ENCODE results near the gene TBC1D7.

The TBC1D7 gene

GRCh38 chr6:13349811-13350506, 21.6 kb upstream of the TBC1D7 start:
- TF ChIP-seq POU2F2 (IDR thresholded peaks at IDR 0.05; ENCODE audit: low read depth, low read length) = no peak
- TF ChIP-seq SPI1 (IDR thresholded peaks at IDR 0.05; ENCODE audit: low read depth, low read length) = no peak
- no peak for TF ChIP-seq POLR2AphosphoS5 (IDR thresholded peaks at IDR 0.05; ENCODE audit: low read depth, low read length)
- no peak for TF ChIP-seq POLR2A (IDR thresholded peaks at IDR 0.05; ENCODE audit: low read depth, low read length)
- no peak for TF ChIP-seq PAX5 (IDR thresholded peaks at IDR 0.05; ENCODE audit: insufficient read depth, low read length, severe bottlenecking)
- TF ChIP-seq TAF1 (IDR thresholded peaks at IDR 0.05; ENCODE audit: low read depth, low read length) = no peak
- FAIRE-seq = no peak
- no peak for DNase-seq (ENCODE audit: insufficient read length, low spot score)

DNA sequence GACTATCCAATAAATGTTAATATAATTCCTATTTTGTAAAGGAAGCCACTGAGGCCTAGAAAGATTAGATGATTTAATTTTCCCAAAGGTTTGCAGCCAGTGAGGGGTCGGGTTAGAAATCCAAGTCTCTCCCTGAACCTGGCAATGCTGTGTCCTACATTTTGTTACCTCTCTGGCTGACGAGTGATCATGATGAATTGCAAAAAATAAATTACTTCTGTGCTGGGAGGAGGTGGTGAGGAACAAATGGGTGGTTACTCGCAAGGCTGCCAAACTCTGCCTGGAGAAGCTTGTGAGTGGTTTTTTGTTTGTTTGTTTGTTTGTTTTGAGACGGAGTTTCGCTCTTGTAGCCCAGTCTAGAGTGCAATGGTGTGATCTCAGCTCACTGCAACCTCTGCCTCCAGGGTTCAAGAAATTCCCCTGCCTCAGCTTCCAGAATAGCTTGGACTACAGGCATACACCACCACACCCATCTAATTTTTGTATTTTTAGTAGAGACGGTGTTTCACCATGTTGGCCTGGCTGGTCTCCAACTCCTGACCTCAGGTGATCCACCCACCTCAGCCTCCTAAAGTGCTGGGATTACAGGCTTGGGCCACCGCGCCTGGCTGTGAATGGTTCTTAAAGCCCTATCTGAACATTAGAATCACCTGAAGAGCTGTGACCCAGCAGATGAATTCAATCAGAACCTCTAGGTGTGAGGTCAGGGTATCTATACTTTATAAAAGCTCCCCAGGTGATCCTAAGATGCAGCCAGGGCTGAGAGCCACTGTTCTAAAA, 20.2 kb upstream of the TBC1D7 start:
- no peak for FAIRE-seq

DNA sequence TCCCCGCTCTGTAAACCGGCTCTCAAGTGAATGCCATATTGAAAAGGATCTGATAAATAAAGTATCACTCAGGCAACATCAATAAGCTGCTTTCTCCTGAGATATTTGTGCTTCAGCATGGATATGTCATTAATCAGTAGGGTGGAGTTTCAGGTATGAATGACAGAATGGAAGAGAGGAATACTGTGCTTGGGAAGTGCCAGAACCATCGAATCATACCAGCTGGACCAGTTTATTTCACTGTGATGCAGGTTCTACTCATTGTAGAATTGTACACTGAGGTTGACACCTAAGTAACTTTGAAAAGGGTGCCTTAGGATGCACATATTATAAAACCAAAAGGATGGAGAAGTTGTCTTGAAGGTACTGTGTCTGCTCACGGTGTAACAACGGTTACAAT, 17.9 kb upstream of the TBC1D7 start:
- DNase-seq (ENCODE audit: insufficient read length, low spot score) (no peak), FAIRE-seq (no peak)
- TF ChIP-seq POLR2A (IDR thresholded peaks at IDR 0.05; ENCODE audit: low read depth, low read length) (no peak), TAF1 (IDR thresholded peaks at IDR 0.05; ENCODE audit: low read depth, low read length) (no peak), PAX5 (IDR thresholded peaks at IDR 0.05; ENCODE audit: insufficient read depth, low read length, severe bottlenecking) (no peak), POLR2AphosphoS5 (IDR thresholded peaks at IDR 0.05; ENCODE audit: low read depth, low read length) (no peak), POU2F2 (IDR thresholded peaks at IDR 0.05; ENCODE audit: low read depth, low read length) (no peak), SPI1 (IDR thresholded peaks at IDR 0.05; ENCODE audit: low read depth, low read length) (no peak)

More for the DNA sequence above, 20.2 kb upstream of the TBC1D7 start:
- TF ChIP-seq TAF1 (IDR thresholded peaks at IDR 0.05; ENCODE audit: low read depth, low read length) (no peak), SPI1 (IDR thresholded peaks at IDR 0.05; ENCODE audit: low read depth, low read length) (no peak), POLR2AphosphoS5 (IDR thresholded peaks at IDR 0.05; ENCODE audit: low read depth, low read length) (no peak), PAX5 (IDR thresholded peaks at IDR 0.05; ENCODE audit: insufficient read depth, low read length, severe bottlenecking) (no peak), POLR2A (IDR thresholded peaks at IDR 0.05; ENCODE audit: low read depth, low read length) (no peak), POU2F2 (IDR thresholded peaks at IDR 0.05; ENCODE audit: low read depth, low read length) (no peak)
- DNase-seq (ENCODE audit: insufficient read length, low spot score) = no peak

DNA sequence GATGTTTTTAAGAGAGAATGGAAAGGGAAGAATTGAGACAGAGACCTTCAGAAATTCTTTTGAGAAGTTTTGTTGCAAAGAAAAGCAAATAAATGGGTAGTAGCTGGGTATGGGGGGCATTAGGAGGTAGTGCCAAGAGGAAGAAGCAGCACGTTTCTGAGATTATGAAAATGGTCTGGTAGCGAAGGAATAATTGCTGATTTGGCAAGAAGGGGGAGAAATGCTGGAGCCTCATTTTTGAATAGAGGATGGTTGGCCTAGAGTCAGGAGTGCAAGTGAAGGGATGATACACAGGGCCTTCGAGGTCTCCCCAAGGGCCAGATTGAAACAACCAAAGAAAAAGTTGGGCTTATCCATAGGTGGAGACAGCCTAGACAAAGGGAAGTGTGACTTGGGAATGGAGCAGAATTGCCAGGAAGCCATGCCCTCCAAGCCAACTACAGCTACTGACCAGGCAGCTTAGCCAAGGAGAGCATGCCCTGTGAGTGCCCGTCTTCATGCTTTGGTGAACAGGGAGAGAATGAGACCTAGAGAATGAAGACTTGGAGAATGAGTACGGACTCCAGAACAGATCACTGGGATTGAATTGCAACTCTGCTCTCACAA, 14.2 kb upstream of the TBC1D7 start:
- DNase-seq (ENCODE audit: insufficient read length, low spot score) (no peak), FAIRE-seq (no peak)
- TF ChIP-seq SPI1 (IDR thresholded peaks at IDR 0.05; ENCODE audit: low read depth, low read length) (no peak), PAX5 (IDR thresholded peaks at IDR 0.05; ENCODE audit: insufficient read depth, low read length, severe bottlenecking) (no peak), POU2F2 (IDR thresholded peaks at IDR 0.05; ENCODE audit: low read depth, low read length) (no peak), POLR2A (IDR thresholded peaks at IDR 0.05; ENCODE audit: low read depth, low read length) (no peak), POLR2AphosphoS5 (IDR thresholded peaks at IDR 0.05; ENCODE audit: low read depth, low read length) (no peak), TAF1 (IDR thresholded peaks at IDR 0.05; ENCODE audit: low read depth, low read length) (no peak)

GRCh38 chr6:13339863-13340630, 11.7 kb upstream of the TBC1D7 start:
- TF ChIP-seq POU2F2 (IDR thresholded peaks at IDR 0.05; ENCODE audit: low read depth, low read length) = no peak
- TF ChIP-seq PAX5 (IDR thresholded peaks at IDR 0.05; ENCODE audit: insufficient read depth, low read length, severe bottlenecking) = no peak
- TF ChIP-seq SPI1 (IDR thresholded peaks at IDR 0.05; ENCODE audit: low read depth, low read length) = no peak
- no peak for TF ChIP-seq POLR2AphosphoS5 (IDR thresholded peaks at IDR 0.05; ENCODE audit: low read depth, low read length)
- TF ChIP-seq POLR2A (IDR thresholded peaks at IDR 0.05; ENCODE audit: low read depth, low read length) = no peak
- TF ChIP-seq TAF1 (IDR thresholded peaks at IDR 0.05; ENCODE audit: low read depth, low read length) = no peak
- DNase-seq (ENCODE audit: insufficient read length, low spot score) (no peak), FAIRE-seq (no peak)

DNA sequence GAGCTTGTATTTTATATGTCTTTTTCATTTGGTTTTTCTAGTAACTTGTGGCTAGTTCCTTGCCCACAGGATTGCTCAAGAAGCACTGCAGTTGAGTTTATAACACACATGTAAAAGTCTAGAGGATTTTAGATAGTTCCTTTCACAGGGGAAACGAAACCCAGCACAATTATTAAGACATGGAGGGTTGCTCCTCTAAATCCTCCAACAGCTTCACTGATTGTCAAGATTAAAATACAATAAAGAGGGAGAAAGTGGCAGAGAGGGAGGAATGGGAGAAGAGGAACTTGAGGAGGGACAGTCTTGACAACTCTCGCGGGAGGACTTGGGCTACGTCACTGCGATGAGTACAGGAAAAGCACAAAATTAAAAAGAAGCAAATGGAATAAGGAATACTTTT, 9.7 kb upstream of the TBC1D7 start:
- DNase-seq (ENCODE audit: insufficient read length, low spot score) (no peak), FAIRE-seq (no peak)
- TF ChIP-seq POU2F2 (IDR thresholded peaks at IDR 0.05; ENCODE audit: low read depth, low read length) (no peak), SPI1 (IDR thresholded peaks at IDR 0.05; ENCODE audit: low read depth, low read length) (peak; percentile 50; the same call in 1 of the 2 replicates)

DNA sequence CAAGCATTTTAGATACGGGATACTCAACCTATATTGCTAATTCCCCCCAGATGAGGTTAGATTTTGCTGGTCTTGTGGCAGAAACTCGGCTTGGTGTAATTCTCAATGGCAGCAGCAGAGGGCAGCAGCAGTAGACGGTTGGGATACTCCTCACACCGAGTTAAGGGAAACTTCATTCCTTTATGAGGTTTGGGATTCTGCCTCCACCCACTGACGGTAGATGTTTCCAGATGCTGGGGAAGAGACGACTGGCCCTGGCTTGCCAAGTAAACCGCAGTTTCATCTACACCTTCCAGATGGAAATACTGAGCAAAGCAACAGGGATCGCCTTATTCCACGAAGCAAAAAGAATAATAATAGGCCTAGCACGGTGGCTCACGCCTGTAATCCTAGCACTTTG, 8.2 kb upstream of the TBC1D7 start:
- no peak for DNase-seq (ENCODE audit: insufficient read length, low spot score)
- FAIRE-seq = peak; percentile 92
- TF ChIP-seq PAX5 (IDR thresholded peaks at IDR 0.05; ENCODE audit: insufficient read depth, low read length, severe bottlenecking) = no peak
- TF ChIP-seq TAF1 (IDR thresholded peaks at IDR 0.05; ENCODE audit: low read depth, low read length) = no peak
- TF ChIP-seq SPI1 (IDR thresholded peaks at IDR 0.05; ENCODE audit: low read depth, low read length) = no peak
- no peak for TF ChIP-seq POLR2A (IDR thresholded peaks at IDR 0.05; ENCODE audit: low read depth, low read length)
- no peak for TF ChIP-seq POLR2AphosphoS5 (IDR thresholded peaks at IDR 0.05; ENCODE audit: low read depth, low read length)
- no peak for TF ChIP-seq POU2F2 (IDR thresholded peaks at IDR 0.05; ENCODE audit: low read depth, low read length)

DNA sequence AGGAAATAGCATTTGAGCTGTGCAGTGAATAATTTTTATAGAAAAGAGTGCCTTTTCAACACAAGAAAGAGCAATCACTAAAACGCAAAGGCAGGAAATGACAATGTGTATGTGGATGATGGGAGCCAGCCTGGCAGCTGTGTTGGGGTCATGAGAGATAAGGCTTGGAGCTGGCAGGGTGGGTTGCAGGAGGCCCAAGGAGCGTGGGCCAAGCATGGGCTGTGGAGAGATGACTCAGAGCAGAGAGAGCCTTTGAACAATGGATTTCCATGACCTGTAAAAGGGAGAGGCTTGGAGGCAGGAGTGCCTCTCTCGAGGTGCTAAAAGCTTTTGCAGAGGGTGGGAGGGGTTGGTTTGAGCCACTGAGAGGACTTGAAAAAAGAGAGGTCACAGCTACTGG, 6.6 kb upstream of the TBC1D7 start:
- no peak for TF ChIP-seq TAF1 (IDR thresholded peaks at IDR 0.05; ENCODE audit: low read depth, low read length)
- TF ChIP-seq POU2F2 (IDR thresholded peaks at IDR 0.05; ENCODE audit: low read depth, low read length) = no peak
- no peak for TF ChIP-seq POLR2A (IDR thresholded peaks at IDR 0.05; ENCODE audit: low read depth, low read length)
- no peak for TF ChIP-seq PAX5 (IDR thresholded peaks at IDR 0.05; ENCODE audit: insufficient read depth, low read length, severe bottlenecking)
- no peak for TF ChIP-seq SPI1 (IDR thresholded peaks at IDR 0.05; ENCODE audit: low read depth, low read length)
- no peak for TF ChIP-seq POLR2AphosphoS5 (IDR thresholded peaks at IDR 0.05; ENCODE audit: low read depth, low read length)
- FAIRE-seq = no peak
- no peak for DNase-seq (ENCODE audit: insufficient read length, low spot score)

DNA sequence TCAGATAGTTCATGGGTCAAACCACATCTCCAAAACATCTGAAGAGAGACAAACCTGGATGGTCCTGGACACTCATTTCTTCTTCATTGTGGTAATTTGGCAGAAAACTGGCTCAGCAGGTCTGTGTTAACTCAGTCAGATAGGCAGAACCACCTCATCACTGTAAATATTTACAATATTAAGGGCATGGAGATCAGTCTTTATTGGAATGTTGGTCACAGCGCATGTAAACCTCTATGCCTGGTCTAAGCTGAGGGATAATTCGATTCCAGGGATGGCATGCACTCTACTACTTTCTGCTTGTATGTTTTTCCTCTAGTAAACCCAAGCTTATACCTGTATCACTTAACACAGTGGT, 4.0 kb upstream of the TBC1D7 start:
- TF ChIP-seq SPI1 (IDR thresholded peaks at IDR 0.05; ENCODE audit: low read depth, low read length) (no peak), POLR2A (IDR thresholded peaks at IDR 0.05; ENCODE audit: low read depth, low read length) (no peak), PAX5 (IDR thresholded peaks at IDR 0.05; ENCODE audit: insufficient read depth, low read length, severe bottlenecking) (no peak), TAF1 (IDR thresholded peaks at IDR 0.05; ENCODE audit: low read depth, low read length) (no peak)
- FAIRE-seq = no peak
- DNase-seq (ENCODE audit: insufficient read length, low spot score) = no peak

All from GM12891 (cell line).